ENCODE results near the gene DNAJC21. TPM values are rescaled to one million over a fixed set of nuclear protein-coding genes. Genes with fewer than 3 reads are reported as not detected.

Gene DNAJC21
- total RNA-seq, 1 donor from 2014 or later, result 15.5 TPM

DNA sequence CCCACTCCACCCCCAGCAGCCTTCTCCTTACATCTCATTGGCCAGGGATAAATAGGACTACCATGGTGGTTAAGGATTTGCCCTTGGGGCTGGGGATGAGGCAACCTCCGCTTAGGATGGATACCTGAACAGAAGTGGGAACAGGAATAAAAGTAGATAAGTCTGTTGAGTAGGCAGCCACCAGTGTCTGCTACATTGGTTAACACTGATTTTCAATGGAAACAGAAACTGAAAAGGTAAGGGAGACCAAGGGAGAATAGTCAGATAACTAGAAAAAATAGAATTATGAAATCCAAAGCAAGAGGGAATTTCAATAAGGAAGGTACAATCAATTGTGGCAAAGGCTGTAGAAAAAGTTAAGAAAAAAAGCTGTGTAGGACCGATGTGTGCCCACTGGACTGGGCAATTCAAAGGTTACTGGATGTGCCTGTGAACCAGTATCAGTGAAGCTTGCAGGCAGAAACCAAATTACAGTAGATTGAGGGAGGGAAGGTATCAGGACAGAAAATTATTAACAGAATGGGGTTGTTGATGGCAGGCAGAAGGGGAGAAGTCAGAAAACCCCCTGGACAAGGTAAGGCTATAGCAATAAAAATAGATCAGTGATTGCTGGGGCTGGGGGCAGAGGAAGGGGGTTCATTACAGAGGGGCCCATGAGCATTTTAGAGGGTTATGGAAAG is 48.7 kb downstream of the DNAJC21 start:
- DNase-seq (ENCODE audit: low read depth in 2 of 2), result no peak

DNA sequence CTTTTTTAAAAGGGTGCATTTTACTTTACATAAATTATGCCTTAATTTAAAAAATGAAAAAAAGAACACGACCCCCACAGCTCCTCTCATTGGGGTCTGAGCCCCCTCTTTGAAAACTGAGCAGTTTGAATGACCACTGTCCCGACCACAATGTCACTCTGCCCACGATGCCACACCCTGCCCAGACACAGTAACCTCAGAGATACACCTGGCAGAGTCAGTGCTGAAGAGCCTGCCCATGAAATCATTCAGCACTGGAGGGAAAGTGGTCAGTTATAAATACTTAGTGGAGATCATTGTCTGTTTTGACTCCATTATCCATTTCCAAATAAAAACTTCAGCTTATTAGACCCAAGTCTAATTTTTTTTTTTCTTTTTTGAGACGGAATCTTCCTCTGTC is 49.3 kb downstream of the DNAJC21 start:
- no peak for DNase-seq (ENCODE audit: low read depth in 2 of 2)

DNA sequence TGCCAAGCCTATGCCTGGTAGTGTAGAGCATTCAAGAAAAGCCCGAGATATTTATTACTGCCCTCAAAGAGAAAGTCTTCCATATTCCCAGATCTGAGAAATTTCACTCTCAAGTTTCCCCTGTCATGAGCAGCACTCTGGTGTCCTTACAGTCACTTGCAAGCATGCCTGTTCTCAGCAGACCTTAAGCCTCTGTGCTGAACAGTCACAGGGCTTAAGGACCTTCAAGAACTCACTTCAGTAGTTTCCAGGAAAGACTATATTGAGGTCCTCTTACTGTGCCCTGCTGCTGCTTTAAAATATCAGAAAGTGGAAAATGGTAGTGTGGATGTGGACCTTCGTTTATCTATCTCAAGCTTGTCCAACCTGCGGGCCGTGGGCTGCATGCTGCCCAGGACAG is 53.5 kb downstream of the DNAJC21 start:
- DNase-seq (ENCODE audit: low read depth in 2 of 2), result no peak

DNA sequence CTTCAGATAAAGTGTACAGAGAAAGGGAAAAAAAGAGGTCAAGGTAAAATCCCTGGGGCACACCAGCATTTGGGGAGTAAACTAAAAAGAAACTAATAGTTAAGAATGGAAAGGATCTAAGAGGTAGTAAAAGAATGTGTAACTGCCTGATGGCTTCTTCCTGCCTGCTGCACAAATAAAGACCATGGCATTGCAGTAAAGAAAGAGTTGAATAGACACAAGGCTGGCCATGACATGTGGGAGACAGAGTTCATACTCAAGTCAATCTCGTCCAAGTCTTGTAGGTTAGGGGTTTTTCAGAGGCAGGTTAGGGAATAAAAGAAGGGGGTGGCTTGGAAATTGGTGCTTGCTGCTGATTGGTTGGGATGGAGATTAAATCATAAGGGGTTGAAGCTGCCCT is 57.6 kb downstream of the DNAJC21 start:
- DNase-seq (ENCODE audit: low read depth in 2 of 2), result no peak

DNA sequence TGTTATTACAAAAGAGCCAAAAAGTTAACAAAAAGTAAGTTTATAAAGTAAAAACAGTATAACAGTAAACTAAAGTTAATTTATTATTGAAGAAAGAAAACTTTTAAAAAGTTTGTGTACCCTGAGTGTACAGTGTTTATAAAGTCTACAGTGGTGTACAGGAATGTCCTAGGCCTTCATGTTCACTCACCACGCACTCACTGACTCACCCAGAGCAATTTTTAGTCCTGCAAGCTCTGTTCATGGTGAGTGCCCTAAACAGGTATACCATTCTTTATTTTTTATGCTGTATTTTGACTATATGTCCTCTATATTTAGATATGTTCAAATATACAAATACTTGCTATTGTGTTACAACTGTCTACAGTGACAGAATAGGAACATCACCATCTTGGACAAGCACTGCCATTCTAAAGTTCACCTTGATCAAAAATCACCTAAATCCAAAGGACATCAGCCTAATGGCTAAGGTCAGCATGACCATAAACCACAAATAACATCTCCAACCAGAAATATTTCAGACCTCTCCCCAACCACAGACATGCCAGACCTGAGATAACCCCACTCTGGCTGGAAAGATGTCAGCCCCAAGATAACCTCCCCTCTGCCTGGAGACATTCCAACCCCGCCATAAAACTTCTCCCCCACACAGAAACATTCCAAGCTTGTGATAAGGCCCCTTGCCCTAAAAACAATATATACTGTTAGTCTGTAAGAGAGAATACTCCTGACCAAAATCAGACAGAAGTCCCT is 62.3 kb downstream of the DNAJC21 start:
- DNase-seq (ENCODE audit: low read depth in 2 of 2), result no peak

DNA sequence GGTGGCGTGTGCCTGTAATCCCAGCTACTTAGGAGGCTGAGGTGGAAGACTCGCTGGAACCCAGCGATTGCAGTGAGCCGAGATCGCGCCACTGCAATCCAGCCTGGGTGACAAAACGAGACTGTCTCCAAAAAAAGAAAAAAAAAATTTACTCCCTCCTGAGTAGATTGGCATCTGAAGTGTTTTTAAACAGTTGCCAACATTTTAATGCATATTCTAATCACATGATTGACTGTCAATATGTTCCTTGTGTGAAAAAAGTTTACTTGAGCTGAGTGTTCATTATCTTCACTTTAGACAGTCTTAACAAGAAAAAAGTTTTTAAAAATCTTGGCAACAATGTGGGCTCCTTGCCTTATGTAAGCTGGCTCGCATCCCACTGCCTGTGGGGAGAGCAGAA is 64.6 kb downstream of the DNAJC21 start:
- no peak for DNase-seq (ENCODE audit: low read depth in 2 of 2)

DNA sequence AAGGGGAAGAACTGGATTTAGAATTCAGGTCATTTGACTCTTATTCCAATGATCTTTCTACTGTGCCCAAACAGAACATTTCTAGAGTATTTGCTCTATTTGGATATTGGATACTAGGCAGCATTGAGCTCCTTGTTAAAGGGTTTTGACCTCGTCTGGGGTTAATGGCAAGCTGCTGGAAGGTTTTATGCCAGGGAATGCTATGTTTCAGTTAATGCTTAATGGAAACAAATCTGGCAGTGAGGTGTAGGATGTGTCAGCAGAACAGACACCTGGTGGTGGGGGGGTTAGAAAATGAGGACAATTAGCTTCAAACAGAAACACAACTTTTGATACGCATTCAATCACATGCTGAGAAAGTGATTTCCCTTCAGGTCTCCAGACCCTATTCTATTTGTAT is 66.9 kb downstream of the DNAJC21 start:
- no peak for DNase-seq (ENCODE audit: low read depth in 2 of 2)

DNA sequence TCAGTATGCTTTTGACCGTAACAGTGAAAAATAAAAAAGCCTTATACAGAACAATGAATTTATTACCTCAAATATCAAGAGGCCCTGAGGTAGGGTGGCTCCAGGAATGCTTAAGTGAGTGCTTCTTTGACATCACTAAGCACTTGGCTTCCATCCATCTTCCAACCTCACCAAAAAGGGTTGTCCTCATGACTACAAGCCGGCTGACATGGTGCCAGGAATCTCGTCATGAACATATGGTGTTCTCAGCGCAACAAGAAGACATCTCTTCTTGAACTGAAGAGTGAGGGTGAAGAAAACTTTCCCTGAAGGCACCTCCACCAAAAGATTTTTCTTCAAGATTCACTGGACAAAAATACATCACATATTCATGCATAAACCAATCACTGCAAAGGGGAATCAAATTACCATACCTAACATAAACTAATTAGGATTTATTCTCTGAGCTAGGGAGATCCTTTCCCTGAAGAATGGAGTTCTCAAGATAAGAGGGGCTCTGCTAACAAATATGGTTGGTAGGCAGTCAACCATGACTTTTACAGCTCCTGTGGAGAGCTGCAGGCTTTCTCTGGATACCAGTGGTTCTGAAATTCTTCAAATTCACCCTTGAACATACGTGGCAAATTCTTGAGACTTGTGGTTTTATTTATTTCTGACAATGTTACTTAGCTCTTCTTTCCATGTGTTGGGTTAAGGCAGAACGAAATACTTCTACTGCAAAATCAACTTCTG is 68.9 kb downstream of the DNAJC21 start:
- DNase-seq (ENCODE audit: low read depth in 2 of 2), result no peak

DNA sequence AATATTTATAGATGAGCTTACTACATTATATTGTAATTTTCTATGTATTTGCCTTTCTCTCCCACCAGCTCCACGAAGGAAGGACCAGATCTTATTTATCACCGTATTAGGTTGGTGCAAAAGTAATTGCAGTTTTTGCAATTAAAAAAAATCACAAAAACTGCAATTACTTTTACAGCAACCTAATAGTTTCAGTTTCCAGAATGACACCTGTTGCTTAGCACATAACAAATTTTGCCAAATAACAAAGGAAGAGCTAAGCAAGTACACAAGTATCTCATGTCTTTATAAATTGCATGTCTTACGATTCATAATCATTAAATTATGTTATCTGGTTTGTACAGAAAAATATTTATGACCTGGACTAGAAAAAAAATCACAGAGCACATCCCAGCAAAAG is 72.5 kb downstream of the DNAJC21 start:
- no peak for DNase-seq (ENCODE audit: low read depth in 2 of 2)

DNA sequence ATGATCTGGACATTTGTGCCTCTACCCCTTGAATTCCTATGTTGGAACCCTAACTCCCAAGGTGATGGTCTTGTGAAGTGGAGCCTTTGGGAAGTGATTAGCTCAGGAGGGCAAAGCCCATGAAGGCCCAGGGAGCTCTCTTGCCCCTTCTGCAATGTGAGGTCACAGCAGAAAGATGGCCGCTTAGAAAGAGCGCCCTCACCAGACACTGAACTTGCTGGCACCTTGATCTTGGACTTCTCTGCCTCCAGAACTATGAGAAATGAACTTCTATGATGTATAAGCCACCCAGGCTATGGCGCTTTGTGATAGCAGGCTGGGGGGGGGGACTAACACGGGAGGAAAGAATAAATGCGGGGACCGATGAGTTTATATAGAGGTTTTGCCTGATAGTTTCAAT is 73.1 kb downstream of the DNAJC21 start:
- DNase-seq (ENCODE audit: low read depth in 2 of 2), result no peak

DNA sequence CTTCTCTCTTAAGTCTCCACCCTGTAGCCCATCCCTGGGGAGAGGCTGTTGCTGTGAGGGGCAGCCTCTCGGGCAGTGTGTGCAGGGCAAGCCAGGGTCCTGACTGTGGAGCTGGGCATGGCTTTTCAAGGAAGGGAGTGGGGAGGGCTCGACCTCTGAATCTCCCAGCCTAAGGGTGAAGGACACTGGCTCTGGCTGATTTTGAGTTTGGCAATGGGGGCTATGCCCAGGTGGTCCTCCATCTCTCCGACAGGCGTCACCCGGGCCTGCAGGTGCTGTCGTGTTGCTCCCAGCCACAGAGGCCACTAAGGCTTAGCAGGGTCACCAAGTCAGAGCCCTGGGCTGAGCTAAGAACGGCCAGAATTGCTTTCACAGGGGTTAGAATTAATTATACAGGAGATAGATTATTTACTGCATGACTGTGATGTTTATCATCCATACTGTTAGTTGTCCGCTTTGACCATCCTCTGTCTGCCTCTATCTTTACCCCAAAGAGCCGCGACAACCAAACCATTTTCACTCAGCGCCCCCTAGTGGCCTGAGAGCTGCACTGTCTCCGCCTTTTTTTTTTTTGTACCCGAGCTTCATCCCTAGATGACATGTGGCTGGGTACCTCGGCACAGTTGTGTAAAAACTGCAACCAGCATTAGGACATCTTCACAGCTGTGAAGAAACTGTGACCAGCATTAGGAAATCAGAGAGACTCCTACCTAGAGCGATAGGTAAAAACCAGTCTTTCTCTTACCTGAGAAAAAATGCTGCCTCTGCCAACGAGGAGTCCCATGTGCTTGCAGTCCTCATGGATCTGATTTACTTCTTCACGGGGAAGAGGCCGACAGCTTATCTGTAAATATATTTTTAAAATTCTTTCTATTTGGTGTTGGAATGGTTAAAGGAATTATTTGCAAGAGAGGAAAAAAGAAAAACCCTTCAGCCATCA is 73.9 kb downstream of the DNAJC21 start:
- peak; percentile 15 to 55 for DNase-seq (ENCODE audit: low read depth in 2 of 2)

DNA sequence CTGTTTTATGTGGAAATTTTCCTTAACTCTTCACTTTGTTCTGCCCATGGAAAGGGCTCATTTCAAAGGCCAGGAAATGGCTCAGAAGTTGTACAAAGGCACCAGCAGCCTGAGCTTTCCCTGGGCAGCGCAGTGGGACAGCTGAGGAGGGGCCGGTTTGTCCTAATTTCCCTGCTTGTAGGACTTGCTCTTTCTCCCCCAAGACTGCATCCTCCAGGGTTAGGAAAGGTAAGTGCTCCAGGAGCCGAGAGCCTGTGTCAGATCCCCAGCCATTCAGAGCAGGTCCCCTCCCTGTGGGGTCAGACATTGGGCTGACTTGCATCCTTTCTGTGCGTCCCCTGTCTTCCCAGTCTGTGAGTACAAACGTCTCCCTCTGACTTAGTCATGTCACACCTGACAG is 74.8 kb downstream of the DNAJC21 start:
- DNase-seq (ENCODE audit: low read depth in 2 of 2), result no peak

DNA sequence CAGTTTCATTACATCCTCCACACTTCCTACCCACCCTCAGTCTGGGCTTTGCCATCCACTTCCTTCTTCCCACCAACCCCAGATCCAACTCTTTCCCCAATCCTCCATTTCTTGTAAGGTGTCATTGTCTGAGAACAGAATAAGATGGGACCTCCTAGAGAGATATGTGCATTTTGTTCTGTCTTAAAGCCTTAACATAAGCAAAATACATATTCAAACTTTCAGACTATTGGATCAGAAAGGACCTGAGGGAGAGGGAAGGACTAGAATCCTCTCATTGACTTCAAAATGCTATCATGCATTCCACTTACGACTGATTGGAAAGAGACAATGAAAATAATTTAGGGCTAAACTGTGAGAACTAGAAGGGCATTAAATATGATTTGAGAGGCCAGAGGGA is 75.4 kb downstream of the DNAJC21 start:
- DNase-seq (ENCODE audit: low read depth in 2 of 2), result no peak

Other genes with a start within 250 kb of the DNAJC21 start
- 0.13 and 0.26 TPM in 2 replicates for gene TTC23L, start 90.4 kb upstream of the DNAJC21 start, total RNA-seq
- 18.3 and 28.1 TPM in 2 replicates for gene RAD1, start 14.1 kb upstream of the DNAJC21 start, total RNA-seq
- 14.3 and 20.0 TPM in 2 replicates for gene BRIX1, start 13.8 kb upstream of the DNAJC21 start, total RNA-seq
- gene AGXT2, start 118.4 kb downstream of the DNAJC21 start, total RNA-seq, result not detected in 2 replicates